Measurements from ENCODE around the gene TRPV5.

The TRPV5 gene

DNA sequence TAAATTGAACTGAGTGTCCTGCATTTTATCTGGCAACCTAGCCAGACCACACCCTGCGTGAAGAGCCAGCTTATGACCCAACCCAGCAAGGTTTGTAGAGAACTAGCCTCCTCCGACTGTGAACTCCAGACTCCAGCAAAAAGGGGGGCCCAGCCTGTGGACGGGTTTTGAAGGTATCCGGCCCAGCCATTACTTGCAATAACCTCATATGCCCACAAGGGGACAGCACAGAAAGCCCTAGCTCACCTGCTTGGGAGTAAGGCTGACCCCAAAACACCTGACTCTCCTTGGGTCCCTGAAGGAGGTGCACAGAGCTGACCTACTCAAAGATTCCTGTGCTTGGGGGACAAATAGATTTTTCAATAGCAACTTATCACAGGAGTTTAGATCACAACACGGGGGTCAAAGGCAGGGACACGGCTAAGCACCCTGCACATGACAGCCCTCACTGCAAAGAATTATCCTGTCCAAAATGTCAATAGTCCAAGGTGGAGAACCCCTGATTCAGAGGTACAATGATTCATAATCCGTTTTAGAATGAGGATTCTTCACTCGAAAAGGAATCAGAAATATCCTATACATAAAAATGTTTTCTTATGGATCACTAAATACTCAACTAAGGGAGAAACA, 52.6 kb downstream of the TRPV5 start:
- no peak for TF ChIP-seq Cebpa-rat (IDR thresholded peaks at IDR 0.05)
- H3K4me2 ChIP-seq = no peak overlapping the region
- no peaks in the 10 kb centered on the region for H3K9me3 ChIP-seq
- no peaks in the 10 kb centered on the region for H3K4me1 ChIP-seq
- no peak overlapping the region for H3K4me3 ChIP-seq
- no peaks in the 10 kb centered on the region for H4K20me1 ChIP-seq
- H3K27ac ChIP-seq = no peak overlapping the region
- H3K9ac ChIP-seq = no peak overlapping the region
- H3K36me3 ChIP-seq = no peaks in the 10 kb centered on the region
- H3K27me3 ChIP-seq = no peaks in the 10 kb centered on the region

DNA sequence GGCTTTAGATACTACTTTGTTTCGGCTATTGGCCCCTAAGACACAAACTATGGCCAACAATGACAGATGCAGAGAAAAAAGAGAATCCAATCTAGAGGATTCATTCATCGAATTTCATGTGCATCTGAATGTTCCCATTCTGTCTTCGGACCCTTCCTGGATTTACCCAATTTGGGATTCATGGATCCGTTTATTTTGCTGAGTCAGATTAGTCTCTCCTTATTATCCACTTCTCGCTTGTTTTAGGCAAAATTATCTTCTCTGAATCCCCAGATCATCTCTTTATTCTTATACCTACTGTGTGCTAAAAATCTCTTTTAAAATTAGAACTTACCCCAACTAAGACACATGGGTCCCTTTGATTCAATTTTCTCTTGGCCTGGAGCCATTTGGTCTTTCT, 54.5 kb downstream of the TRPV5 start:
- TF ChIP-seq Cebpa-rat (IDR thresholded peaks at IDR 0.05) = no peak
- Histone ChIP-seq H3K9ac (no peak overlapping the region), H3K4me2 (no peak overlapping the region), H3K4me1 (no peaks in the 10 kb centered on the region), H3K9me3 (no peaks in the 10 kb centered on the region), H3K27me3 (no peaks in the 10 kb centered on the region), H3K36me3 (no peaks in the 10 kb centered on the region), H4K20me1 (no peaks in the 10 kb centered on the region), H3K4me3 (no peak overlapping the region), H3K27ac (no peak overlapping the region)

DNA sequence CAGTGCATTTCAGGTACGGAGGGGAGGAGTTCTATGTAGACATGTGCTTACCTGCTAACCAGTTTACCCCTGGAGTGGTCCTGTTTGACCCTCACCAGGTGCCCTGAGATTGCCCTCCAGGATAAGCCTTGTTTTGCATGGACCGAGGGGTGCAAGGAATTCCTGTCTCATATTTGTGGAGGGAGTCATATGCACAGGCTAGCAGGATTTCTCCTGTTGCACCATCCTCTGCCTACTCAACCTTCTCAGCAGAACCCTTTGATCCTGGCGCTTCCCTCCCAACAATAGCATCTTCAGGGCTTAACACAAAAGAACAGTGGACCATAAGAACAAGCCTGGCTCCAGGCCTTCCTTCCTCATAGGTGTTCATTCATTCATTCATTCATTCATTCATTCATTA, 55.2 kb downstream of the TRPV5 start:
- Histone ChIP-seq H3K36me3 (no peaks in the 10 kb centered on the region), H3K9me3 (no peaks in the 10 kb centered on the region), H3K9ac (no peak overlapping the region), H3K27ac (no peak overlapping the region), H4K20me1 (no peaks in the 10 kb centered on the region), H3K4me3 (no peak overlapping the region), H3K4me1 (no peaks in the 10 kb centered on the region), H3K27me3 (no peaks in the 10 kb centered on the region), H3K4me2 (no peak overlapping the region)
- TF ChIP-seq Cebpa-rat (IDR thresholded peaks at IDR 0.05) = no peak

DNA sequence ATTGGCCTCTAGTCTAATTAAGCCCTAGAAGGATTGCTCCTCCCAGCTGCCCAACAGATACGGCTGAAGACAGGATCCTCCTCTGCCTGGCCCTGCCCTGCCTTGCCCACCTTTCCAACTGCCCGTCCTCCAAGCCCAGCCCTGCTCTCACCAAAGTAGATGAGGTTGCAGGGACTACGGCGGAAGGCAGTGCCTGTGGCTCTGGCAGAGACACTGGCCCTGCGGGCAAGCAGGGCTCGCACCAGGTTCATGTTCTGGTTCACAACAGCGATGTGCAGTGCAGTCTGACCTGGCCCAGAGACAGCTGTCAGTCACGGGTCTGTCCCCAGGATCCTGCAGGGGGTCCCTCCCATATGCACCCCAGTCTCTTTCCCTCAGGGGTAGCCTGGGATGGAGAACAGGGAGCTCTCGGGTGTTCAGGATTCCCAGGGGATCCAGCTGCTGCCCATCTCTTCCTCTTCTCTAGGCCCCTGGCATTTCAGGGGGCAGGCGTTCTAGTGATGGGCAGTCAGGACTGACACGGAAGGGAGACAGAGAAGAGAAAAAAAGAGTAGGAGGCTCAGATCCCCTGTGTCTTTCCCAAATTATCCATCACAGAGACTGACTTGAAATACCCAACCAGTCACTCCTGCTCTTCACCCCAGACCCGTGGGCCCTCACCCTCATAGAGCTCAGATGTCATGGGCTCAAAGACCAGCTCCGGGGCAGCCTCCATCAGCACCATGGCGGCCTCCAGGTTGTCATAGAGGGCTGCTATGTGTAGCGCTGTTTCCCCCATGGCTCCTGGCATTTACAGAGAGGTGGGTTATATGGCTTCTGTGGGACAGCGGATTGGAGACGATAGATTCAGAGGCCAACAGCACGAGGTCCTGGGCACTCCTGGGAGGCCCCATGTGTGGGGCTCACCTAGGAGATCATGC, 56.3 kb downstream of the TRPV5 start:
- TF ChIP-seq Cebpa-rat (IDR thresholded peaks at IDR 0.05) = no peak
- no peak overlapping the region for H3K27ac ChIP-seq
- H3K4me1 ChIP-seq = no peaks in the 10 kb centered on the region
- H3K36me3 ChIP-seq = no peaks in the 10 kb centered on the region
- no peaks in the 10 kb centered on the region for H4K20me1 ChIP-seq
- no peaks in the 10 kb centered on the region for H3K9me3 ChIP-seq
- H3K4me2 ChIP-seq = no peak overlapping the region
- no peak overlapping the region for H3K9ac ChIP-seq
- H3K4me3 ChIP-seq = no peak overlapping the region
- H3K27me3 ChIP-seq = no peaks in the 10 kb centered on the region

DNA sequence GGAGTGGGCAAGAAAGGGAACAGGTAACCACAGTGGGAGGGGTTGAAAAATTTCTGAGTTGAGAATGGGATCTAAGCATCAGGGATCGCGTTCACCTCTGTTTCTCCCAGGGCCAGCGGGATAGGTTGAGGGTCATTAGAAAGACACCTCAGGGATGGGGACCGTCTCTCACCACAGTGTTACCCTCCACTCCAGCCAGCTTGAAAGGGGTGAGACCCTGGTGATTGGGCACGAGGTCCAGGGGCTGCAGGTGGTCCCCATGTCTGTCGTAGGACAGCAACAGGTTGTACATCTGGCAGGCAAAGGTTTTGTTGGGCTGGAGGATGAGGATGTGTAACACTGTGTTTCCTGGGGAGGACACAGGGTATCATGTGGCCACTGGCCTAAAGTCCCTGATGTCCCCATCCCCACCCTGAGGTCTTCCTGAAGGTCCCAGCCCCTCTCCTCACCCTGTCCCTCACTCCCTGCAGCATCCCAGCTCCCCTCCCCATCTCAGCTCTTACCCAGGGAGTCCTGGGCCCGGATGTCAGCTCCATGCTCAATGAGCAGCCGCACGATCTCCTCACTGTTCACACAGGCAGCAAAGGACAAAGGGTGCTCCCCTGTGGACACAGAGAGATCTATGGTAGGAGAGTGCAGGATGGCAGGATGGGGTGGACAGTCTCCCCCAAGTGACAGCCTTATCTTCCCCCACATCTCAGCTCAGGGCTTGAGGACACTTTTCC, 57.1 kb downstream of the TRPV5 start:
- Histone ChIP-seq H3K27ac (no peak overlapping the region), H4K20me1 (no peaks in the 10 kb centered on the region), H3K4me3 (no peak overlapping the region), H3K9ac (no peak overlapping the region), H3K4me1 (no peaks in the 10 kb centered on the region), H3K36me3 (0 out of 2 replicates have a peak, but pooled peaks cover under 1% of the 10 kb centered on the region), H3K9me3 (no peaks in the 10 kb centered on the region), H3K4me2 (no peak overlapping the region), H3K27me3 (no peaks in the 10 kb centered on the region)
- no peak for TF ChIP-seq Cebpa-rat (IDR thresholded peaks at IDR 0.05)

DNA sequence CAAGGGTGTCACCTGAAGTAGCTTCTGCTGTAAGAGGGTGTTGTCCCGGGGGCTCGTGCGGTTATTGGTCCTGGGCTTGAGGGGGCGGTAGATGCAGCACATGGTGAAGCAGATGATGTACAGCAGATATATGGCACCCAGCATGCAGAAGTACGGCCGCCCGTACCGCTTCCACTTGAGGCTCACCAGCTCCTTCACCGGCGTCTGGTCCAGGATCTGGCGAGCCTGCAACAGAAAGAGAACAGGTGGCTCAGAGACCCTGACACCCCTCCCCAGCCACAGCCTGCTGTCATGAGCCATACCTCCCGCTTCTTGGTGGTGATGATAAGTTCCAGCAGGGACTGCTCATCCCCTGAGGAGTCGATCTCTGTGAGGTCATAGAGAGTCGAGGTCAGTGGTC, 58.1 kb downstream of the TRPV5 start:
- H3K27ac ChIP-seq = no peak overlapping the region
- TF ChIP-seq Cebpa-rat (IDR thresholded peaks at IDR 0.05) = no peak
- no peak overlapping the region for H3K4me2 ChIP-seq
- no peaks in the 10 kb centered on the region for H3K27me3 ChIP-seq
- no peaks in the 10 kb centered on the region for H3K4me1 ChIP-seq
- no peak overlapping the region for H3K4me3 ChIP-seq
- H3K9ac ChIP-seq = no peak overlapping the region
- peaks cover 10% of the 10 kb centered on the region; the same call in 1 of the 2 replicates for H3K36me3 ChIP-seq
- no peaks in the 10 kb centered on the region for H3K9me3 ChIP-seq
- no peaks in the 10 kb centered on the region for H4K20me1 ChIP-seq

DNA sequence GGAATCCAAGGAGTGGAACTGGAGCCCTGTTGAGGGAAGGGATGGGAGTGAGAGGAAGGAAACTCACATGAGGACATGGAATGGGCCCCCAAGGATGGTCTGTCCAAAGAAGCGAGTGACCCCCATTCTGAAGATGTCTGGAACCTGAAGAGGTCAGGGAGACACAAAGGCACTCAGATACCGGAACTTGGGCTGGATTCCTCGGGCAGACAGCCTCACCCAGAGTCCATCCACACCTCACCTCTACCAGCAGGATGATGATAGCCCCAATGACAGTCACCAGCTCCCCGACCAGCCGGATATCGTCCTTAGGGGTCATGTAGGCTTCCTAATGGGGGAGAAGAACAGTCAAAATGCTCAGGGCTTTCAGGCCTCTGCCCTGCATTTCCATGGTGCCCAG, 58.7 kb downstream of the TRPV5 start:
- H3K4me3 ChIP-seq = no peak overlapping the region
- TF ChIP-seq Cebpa-rat (IDR thresholded peaks at IDR 0.05) = no peak
- H3K36me3 ChIP-seq = peaks cover 15% of the 10 kb centered on the region; the same call in 1 of the 2 replicates
- H3K27me3 ChIP-seq = no peaks in the 10 kb centered on the region
- H3K9ac ChIP-seq = no peak overlapping the region
- H3K27ac ChIP-seq = no peak overlapping the region
- no peak overlapping the region for H3K4me2 ChIP-seq
- no peaks in the 10 kb centered on the region for H3K4me1 ChIP-seq
- no peaks in the 10 kb centered on the region for H3K9me3 ChIP-seq
- H4K20me1 ChIP-seq = no peaks in the 10 kb centered on the region

DNA sequence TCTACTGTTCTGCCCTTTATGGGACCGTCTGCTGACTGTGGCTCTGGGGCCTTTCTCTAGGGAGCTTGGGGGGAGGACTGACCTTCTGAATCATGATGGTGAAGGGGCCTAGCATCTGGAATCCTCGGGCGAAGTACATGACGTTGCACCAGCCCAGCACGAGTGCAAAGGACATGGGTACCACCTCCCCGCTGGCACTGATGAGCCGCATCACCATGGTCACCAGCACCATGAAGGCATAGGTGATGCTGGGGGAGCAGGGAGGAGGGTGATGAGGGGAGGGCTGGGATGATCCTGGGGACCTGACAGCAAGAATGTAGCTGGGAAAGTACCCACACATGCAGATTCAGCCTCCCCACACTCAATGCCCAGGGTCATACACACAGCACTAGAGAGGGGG, 59.1 kb downstream of the TRPV5 start:
- Histone ChIP-seq H3K36me3 (peaks cover 15% of the 10 kb centered on the region; the same call in 1 of the 2 replicates), H3K27ac (no peak overlapping the region), H3K4me1 (no peaks in the 10 kb centered on the region), H3K4me2 (no peak overlapping the region), H4K20me1 (no peaks in the 10 kb centered on the region), H3K27me3 (no peaks in the 10 kb centered on the region), H3K4me3 (no peak overlapping the region), H3K9ac (no peak overlapping the region), H3K9me3 (no peaks in the 10 kb centered on the region)
- TF ChIP-seq Cebpa-rat (IDR thresholded peaks at IDR 0.05) = no peak

DNA sequence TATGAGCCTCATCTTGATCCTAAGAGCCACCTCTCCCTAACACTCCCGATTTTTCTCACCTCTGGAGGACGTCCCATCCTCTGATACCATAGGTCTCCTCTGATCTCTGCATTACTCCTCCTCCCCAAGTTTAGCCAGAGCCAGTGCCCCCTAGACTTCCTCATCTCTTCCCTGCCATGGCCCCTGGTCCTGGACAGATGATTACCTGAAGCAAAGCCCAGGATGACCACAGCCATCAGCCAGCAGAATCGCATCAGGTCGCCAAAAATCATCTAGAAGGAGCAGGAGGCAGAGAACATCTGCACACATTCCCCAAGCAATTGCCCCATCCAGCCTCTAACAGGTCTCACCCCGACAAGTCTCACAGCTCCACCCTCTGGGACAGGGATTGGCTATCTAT, 59.7 kb downstream of the TRPV5 start:
- no peak for TF ChIP-seq Cebpa-rat (IDR thresholded peaks at IDR 0.05)
- Histone ChIP-seq H3K9ac (no peak overlapping the region), H3K27me3 (no peaks in the 10 kb centered on the region), H3K9me3 (no peaks in the 10 kb centered on the region), H3K36me3 (peaks cover 15% of the 10 kb centered on the region; the same call in 1 of the 2 replicates), H3K4me2 (no peak overlapping the region), H3K4me1 (no peaks in the 10 kb centered on the region), H4K20me1 (no peaks in the 10 kb centered on the region), H3K27ac (no peak overlapping the region), H3K4me3 (no peak overlapping the region)

Data from BLaER1 (cell line).